Activated naive CD4-positive, alpha-beta T cell treated with anti-CD3 and anti-CD28 coated beads, Interleukin-2, amount 50 U/mL, for 24 hours (primary cell): ENCODE data around the gene RSRP1.

Source experiments
- H3K27ac Mint-ChIP-seq: one replicate; pipeline ENCODE4 v1.8.0; 2021; ENCODE audit warnings: mild to moderate bottlenecking, mixed read lengths
- H3K27me3 Mint-ChIP-seq: one replicate; pipeline ENCODE4 v1.8.0; 2021; ENCODE audit warnings: mixed read lengths
- H3K36me3 Mint-ChIP-seq: one replicate; pipeline ENCODE4 v1.8.0; 2021; ENCODE audit warnings: mixed read lengths
- H3K4me1 Mint-ChIP-seq: one replicate; pipeline ENCODE4 v1.8.0; 2021; ENCODE audit warnings: mixed read lengths
- H3K4me3 Mint-ChIP-seq: one replicate; pipeline ENCODE4 v1.8.0; 2021; ENCODE audit warnings: mild to moderate bottlenecking, mixed read lengths
- H3K9me3 Mint-ChIP-seq: one replicate; pipeline ENCODE4 v1.8.0; 2021; ENCODE audit warnings: mixed read lengths

RSRP1 gene

DNA sequence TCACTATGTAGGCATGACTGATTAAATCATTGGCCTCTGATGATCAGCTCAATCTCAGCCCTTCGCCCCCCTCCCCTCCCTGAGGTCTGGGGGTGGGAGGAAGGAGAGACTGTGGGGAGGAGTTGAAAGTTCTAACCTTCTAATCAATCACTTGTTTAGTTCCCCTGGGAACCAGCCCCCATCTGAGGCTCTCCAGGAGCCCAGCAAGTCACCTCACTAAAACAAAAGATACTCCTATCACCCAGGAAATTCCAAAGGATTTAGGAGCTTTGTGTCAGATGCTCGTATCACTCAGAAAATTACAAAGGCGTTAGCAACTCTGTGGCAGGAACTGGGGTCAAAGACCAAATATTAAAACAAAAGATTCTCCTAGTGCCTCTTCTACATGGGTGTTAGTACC lies 36.5 kb downstream of the RSRP1 start:
- Mint-ChIP-seq H3K4me1 (no peaks in the 10 kb centered on the region), H3K9me3 (no peaks in the 10 kb centered on the region)

DNA sequence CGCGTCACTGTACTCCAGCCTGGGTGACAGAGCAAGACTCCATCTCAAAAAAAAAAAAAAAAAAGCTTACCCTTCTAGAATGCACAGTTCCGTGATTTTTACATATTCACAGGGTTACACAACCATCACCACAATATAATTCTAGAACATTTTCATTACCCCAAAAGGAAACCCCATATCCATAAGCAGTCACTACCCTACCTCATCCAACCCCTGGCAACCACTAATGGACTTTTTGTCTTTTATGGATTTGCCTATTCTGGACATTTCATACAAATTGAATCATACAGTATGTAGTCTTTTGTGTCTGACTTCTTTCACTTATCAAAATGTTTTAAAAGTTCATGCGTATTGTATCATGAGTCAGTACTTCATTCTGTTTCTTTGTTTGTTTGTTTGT lies 37.7 kb downstream of the RSRP1 start:
- H3K4me1 Mint-ChIP-seq, result no peaks in the 10 kb centered on the region
- no peaks in the 10 kb centered on the region for H3K9me3 Mint-ChIP-seq
- no peak overlapping the region for H3K27ac Mint-ChIP-seq
- no peak overlapping the region for H3K4me3 Mint-ChIP-seq
- H3K36me3 Mint-ChIP-seq, result no peaks in the 10 kb centered on the region
- H3K27me3 Mint-ChIP-seq, result no peaks in the 10 kb centered on the region

More for the DNA sequence above, 36.5 kb downstream of the RSRP1 start:
- Mint-ChIP-seq H3K4me3 (no peak overlapping the region), H3K27ac (no peak overlapping the region), H3K36me3 (no peaks in the 10 kb centered on the region), H3K27me3 (no peaks in the 10 kb centered on the region)

DNA sequence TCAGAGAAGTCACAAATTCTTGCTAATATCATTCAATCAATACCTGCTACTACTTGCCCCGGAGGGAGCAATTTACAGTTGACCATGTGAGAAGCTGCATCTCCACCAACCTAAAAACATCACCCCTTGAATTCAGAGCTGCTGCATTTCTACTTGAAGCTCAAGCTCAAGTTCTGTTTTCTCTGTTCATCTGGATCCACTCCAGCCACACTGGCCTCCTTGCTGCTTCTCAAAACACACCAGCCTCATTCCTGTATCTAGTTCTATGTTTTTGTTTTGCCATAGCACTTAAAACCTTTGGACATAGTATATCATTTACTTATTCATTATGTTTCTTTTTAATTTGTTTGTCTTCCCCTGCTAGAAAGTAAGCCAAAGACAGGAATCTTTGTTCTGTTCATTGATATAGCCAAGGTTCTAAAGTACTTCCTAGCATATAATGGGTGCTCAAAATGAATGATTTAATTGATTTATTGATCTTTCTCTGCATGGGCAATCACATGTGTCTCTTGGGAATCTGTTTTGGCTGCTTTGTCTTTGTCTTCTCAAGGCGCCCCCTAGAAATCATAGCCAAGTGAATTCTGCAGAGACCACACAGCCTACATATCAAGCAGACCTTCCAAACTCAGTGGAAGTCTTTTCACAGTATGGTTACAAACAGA lies 38.6 kb downstream of the RSRP1 start:
- Mint-ChIP-seq H3K4me3 (no peak overlapping the region), H3K27ac (no peak overlapping the region), H3K9me3 (no peaks in the 10 kb centered on the region), H3K27me3 (no peaks in the 10 kb centered on the region), H3K4me1 (no peaks in the 10 kb centered on the region), H3K36me3 (no peaks in the 10 kb centered on the region)

DNA sequence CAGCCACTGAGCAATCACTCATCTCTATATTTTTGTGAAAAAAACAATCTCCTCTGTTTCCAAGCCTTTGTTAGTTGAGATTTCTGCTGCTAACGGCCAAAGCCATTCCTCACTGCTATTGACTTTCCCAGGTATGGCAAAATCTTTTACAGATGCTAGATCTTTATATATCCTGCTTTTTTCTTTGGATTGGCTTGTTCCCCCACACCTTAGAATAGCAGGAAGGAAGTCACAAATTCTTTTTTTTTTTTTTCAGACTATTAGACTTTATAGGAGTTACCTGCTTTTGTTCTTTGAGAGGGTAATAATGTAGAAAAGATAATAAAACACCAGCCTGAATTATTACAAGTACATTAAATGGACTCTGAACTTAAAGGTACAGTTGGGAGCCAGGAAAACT lies 39.2 kb downstream of the RSRP1 start:
- Mint-ChIP-seq H3K36me3 (no peaks in the 10 kb centered on the region), H3K27ac (no peak overlapping the region), H3K4me1 (no peaks in the 10 kb centered on the region), H3K27me3 (no peaks in the 10 kb centered on the region), H3K9me3 (no peaks in the 10 kb centered on the region), H3K4me3 (no peak overlapping the region)

DNA sequence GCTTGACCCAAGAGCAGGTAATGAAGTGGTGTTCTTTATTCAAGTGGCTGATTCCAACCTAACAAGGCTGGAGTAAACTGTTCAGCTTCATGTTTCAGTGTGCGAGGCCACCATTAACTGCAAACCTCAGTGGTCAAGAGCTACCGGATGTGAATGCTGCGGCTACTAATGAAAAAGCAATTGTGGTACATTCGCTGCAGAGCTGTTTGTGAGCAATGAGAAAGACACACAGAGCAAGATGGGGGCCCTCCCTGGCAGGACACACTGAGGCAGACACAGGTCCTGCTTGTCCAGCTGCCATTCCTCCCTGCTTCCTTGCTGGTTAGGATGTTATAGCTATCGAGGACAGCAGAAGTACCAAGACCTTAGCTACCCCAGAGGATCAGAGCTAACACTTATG lies 41.1 kb downstream of the RSRP1 start:
- Mint-ChIP-seq H3K9me3 (no peaks in the 10 kb centered on the region), H3K27ac (no peak overlapping the region), H3K4me1 (no peaks in the 10 kb centered on the region), H3K27me3 (no peaks in the 10 kb centered on the region), H3K4me3 (no peak overlapping the region), H3K36me3 (no peaks in the 10 kb centered on the region)

DNA sequence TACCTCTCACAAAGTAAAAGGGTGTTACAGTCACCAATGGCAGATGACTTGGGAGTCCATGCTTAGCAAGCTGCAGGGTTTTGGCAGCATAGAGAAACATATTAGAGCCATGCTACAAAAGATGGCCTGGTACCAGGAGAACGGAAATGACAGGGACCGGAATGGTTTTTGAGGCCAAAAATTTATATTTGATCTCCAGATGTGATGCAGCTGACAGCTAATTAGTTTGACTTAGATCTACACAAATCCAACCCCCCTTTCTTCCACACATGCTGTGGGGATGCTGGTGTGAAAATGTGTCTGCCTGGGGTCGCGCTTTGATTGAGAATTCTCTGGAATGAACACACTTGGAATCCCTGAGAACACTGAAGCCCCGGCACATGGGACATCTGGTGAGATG lies 41.5 kb downstream of the RSRP1 start:
- no peaks in the 10 kb centered on the region for H3K27me3 Mint-ChIP-seq
- H3K9me3 Mint-ChIP-seq, result no peaks in the 10 kb centered on the region
- H3K4me1 Mint-ChIP-seq, result no peaks in the 10 kb centered on the region
- no peak overlapping the region for H3K27ac Mint-ChIP-seq
- no peaks in the 10 kb centered on the region for H3K36me3 Mint-ChIP-seq
- H3K4me3 Mint-ChIP-seq, result no peak overlapping the region

DNA sequence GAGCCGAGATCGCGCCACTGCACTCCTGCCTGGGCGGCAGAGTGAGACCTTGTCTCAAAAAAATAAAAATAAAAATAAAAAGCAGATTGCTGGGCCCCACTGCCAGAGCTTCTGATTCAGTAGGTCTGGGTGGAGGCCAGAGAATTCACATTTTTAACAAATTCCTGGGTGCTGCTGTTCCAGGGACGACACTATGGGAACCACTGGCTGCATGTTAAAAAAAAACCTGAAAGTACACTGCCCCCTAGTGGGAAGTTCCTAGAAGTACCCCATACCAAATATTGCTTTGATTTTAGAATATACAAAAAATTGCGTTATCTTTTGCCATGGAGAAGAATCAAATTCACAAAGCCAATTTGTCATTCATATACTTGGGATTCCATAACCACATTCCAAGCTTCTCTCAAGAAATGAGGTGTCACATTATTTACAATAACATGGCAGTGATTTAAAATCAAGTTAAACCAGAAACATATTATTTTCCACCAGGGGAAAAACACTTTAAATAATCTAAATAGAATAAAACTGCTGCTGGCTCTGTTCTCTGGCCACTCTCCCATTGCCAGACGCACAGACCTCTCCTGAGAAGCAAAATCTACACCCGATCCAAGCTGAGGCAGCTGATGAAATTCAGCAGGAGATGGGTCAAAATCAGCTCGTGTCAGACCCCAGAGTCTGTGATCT lies 42.3 kb downstream of the RSRP1 start:
- Mint-ChIP-seq H3K4me3 (no peak overlapping the region), H3K27me3 (no peaks in the 10 kb centered on the region), H3K4me1 (no peaks in the 10 kb centered on the region), H3K27ac (no peak overlapping the region), H3K9me3 (no peaks in the 10 kb centered on the region), H3K36me3 (no peaks in the 10 kb centered on the region)

DNA sequence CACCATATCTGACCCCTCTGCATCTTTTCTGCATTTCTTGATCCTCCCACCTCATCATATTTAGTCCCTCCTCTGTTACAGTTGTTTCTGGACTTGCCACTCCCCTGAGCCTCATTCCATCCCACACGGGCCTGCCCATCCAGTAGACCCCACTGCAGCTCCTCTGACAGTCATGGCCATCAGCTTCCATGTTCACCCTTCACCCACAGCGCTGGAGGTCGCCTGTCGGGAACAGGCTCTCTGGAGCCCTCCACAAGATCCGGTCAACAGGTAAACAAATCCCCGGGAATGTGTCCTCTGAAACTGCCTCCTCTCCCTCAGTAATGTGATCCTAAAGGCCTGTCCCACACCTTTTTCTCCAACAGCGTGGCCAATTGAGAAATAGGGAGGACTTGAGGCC lies 46.2 kb downstream of the RSRP1 start:
- H3K36me3 Mint-ChIP-seq, result no peaks in the 10 kb centered on the region
- H3K27ac Mint-ChIP-seq, result no peak overlapping the region
- no peak overlapping the region for H3K4me3 Mint-ChIP-seq
- H3K27me3 Mint-ChIP-seq, result no peaks in the 10 kb centered on the region
- H3K9me3 Mint-ChIP-seq, result no peaks in the 10 kb centered on the region
- peaks cover 17% of the 10 kb centered on the region for H3K4me1 Mint-ChIP-seq

DNA sequence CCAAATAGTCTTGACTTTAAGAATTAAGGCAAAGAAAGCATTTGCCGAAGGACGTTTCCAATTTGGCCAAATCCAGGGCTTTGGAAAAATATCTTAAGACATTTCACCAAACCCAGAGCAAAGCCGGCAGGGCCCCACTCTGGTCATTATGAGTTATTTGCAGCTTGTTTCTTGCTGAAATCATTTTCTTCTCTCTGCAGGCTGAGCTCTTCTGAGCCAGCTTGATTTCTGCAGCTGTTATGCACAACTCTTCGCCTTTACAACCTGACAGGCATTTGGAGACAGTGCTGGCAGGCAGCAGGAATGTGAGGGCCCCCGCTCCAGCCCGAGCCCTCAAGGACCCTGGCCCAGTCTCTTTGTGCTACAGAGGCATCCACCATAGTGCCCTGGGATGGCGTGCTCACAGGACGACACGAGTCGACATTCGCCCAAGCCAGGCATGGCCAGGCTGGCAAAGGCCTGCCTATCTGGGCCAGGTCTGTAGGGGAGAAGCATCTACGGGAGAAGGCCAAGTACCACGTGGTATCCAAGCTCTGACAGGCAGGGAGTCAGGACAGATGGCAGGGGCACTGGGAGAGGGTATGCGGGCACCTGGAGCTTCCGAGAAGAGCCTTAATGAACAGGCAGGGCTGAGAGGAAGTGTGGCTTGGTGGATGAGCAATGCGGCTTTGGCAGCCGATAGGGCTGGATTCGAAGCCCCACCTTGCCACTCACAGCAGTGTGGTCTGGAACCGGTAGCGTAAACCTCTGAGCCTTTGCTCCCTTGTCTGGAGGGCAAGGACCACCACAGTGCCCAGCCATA lies 47.2 kb downstream of the RSRP1 start:
- peaks cover 17% of the 10 kb centered on the region for H3K4me1 Mint-ChIP-seq
- H3K9me3 Mint-ChIP-seq, result no peaks in the 10 kb centered on the region
- no peaks in the 10 kb centered on the region for H3K36me3 Mint-ChIP-seq
- no peak overlapping the region for H3K4me3 Mint-ChIP-seq
- H3K27ac Mint-ChIP-seq, result no peak overlapping the region
- no peaks in the 10 kb centered on the region for H3K27me3 Mint-ChIP-seq

DNA sequence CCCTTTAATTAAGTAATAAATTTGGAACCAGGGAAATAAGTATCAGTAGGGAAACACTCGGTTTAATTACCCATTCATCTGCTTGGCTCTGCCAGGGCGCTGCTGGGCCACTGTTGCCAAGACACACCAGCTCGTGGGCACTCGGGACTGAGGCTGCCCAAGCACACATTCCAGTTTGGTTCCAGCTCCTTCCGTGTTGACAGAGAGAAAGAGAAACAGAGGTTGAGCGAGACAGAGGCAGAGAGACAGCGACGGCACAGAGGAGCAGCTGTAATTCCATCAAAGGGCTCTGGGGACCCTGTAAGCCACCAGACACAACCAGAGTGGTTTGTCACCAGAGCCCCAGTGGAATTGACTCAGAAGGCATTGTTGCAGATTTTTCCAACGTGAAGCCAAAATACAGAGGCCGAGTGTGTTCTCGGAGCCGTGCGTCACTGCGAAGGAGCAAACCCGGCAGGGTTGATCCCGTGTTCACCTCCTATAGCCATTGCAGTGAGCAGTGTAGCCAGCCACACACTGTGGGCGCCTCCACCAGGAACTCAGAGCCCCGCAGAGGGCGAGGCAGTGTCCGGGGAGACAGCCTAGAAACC lies 48.5 kb downstream of the RSRP1 start:
- H3K27ac Mint-ChIP-seq, result no peak overlapping the region
- no peak overlapping the region for H3K4me3 Mint-ChIP-seq
- H3K36me3 Mint-ChIP-seq, result no peaks in the 10 kb centered on the region
- H3K9me3 Mint-ChIP-seq, result no peaks in the 10 kb centered on the region
- peaks cover 17% of the 10 kb centered on the region for H3K4me1 Mint-ChIP-seq
- H3K27me3 Mint-ChIP-seq, result no peaks in the 10 kb centered on the region

DNA sequence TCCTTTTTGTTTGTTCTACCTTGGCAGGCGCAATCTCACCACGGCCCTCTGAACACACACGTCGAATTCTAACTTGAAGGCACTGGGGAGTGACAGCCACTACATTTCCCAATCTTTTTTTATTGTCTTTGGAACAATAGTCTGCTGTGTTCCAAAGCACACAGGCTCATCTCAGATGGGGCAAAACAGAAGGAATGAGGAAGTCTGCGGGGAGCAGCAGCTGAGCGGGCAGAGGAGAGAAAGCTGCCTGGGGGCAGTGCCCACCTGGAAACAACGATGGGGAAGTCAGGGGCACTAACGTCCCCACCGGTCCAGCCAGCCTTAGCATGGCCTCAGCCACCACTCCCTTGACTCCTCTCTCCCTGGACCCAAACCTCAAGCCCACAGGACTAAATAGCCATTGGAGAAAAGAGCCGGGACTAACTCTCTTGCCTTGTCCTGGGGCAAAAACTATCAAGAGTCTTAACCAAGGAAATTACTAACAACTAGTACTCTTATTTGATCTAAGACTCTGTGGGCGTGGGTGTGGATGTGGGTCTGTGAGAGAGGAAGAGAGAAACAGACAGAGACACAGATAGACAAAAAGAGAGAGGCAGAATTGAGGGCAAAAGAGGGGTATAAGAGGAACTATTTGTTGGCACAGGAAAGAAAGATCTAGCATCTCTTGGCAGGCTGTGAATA lies 49.1 kb downstream of the RSRP1 start:
- Mint-ChIP-seq H3K4me1 (peaks cover 17% of the 10 kb centered on the region), H3K27ac (no peak overlapping the region), H3K27me3 (no peaks in the 10 kb centered on the region), H3K9me3 (no peaks in the 10 kb centered on the region), H3K4me3 (no peak overlapping the region), H3K36me3 (no peaks in the 10 kb centered on the region)

DNA sequence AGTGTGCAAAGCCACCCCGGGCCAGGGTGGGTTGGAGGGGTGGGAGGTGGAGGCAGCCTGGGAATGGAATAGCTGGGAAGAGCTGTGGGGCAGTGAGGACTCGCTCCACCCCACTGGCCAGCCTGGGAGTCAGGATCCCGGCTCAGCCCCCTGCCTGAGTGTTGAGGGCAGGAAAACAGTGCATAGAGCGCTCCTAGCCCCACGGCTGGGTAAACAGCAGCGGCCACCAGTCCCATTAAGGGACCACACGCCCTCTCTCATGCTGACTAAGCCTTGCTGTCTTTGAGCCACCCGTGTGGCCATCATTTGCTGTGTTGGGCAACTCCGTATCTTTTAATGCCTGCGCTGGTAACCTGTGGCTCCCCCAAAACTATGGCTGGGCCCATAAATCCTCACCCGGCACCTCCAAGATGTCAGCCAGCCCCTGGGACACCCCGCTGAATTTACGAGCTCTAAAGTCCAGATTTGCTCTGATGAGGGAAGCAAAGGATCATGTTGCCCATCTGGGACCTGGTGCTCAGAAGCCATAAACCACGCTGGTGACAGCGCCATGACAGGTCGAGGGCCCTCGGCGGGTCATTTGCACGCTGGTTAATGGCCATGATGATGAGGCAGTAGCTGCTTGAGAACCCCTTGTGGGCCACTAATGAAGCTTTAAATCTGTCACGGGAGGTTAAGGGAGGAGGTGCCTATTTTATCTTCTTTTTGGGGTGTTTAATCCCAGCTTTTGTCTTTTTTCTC lies 49.8 kb downstream of the RSRP1 start:
- Mint-ChIP-seq H3K27me3 (no peaks in the 10 kb centered on the region), H3K4me1 (peaks cover 17% of the 10 kb centered on the region), H3K9me3 (no peaks in the 10 kb centered on the region), H3K27ac (no peak overlapping the region), H3K4me3 (no peak overlapping the region), H3K36me3 (no peaks in the 10 kb centered on the region)

DNA sequence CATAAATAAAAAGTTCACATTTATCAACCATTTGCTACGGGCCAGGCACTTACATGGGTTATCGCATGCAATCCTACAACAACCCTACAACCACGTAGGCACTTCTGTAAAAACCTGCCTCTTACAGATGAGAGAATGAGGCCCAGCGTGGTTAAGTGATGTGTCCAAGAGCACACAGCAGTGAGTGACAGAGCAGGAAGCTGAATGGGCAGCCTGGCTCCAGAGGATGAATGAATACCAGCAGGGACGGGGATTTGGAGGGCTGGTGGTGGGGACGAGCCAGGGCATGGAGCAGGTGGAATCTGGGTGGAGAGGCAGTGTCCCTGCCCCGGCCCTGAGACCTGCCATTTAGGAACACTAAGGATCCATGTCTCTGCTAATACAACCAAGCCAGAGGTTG lies 50.4 kb downstream of the RSRP1 start:
- Mint-ChIP-seq H3K9me3 (no peaks in the 10 kb centered on the region), H3K4me3 (peak overlapping the region; percentile 12), H3K36me3 (no peaks in the 10 kb centered on the region)

DNA sequence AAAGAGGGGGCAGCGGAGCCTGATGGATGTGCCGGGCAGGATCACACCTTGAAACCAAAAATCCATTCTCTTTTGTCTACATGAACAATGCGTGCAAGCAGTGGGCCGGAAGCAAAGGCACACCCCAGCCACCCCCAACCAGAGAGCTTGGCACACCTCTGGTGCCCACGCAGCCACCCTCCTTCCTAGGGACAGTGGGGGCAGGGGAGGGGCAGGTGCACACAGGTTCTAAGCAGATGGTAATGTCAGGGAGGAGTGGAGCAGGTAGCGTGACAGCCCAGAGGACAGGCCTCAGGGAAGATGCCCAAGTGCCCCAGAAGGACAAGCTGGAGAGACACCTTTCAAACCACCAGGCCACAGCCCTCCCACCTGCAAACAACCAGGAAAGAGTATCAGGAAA lies 51.4 kb downstream of the RSRP1 start:
- Mint-ChIP-seq H3K27ac (no peak overlapping the region), H3K36me3 (no peaks in the 10 kb centered on the region), H3K9me3 (no peaks in the 10 kb centered on the region), H3K4me3 (no peak overlapping the region), H3K4me1 (peaks cover 17% of the 10 kb centered on the region), H3K27me3 (no peaks in the 10 kb centered on the region)

More for the DNA sequence above, 50.4 kb downstream of the RSRP1 start:
- Mint-ChIP-seq H3K4me1 (peaks cover 17% of the 10 kb centered on the region), H3K27ac (no peak overlapping the region), H3K27me3 (no peaks in the 10 kb centered on the region)

DNA sequence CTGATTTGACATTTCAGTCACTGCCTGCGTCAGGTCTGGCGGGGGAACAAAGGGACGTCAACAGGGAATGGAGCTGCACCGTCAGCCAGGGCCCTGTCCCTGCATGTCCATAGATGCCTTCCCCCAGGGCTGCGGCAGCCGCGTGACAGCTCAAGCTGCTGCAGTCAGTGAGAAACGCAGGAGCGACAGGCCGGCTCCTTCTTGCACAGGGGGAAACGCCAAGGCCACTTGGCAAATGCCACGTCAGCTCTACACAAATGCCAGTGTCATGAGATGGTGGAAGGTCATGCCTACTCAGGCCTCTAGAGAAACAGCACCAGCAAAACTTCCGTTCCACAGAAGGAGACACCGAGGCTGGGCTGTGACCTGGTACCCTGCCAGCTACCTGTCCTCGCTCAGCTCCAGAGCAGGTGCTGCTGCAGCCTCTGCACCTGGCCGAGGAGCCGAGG lies 52.7 kb downstream of the RSRP1 start:
- Mint-ChIP-seq H3K4me3 (no peak overlapping the region), H3K27ac (no peak overlapping the region), H3K9me3 (no peaks in the 10 kb centered on the region), H3K4me1 (peaks cover 17% of the 10 kb centered on the region), H3K36me3 (no peaks in the 10 kb centered on the region), H3K27me3 (no peaks in the 10 kb centered on the region)
